ENCODE measurements around the gene DDR2.

Gene DDR2

DNA sequence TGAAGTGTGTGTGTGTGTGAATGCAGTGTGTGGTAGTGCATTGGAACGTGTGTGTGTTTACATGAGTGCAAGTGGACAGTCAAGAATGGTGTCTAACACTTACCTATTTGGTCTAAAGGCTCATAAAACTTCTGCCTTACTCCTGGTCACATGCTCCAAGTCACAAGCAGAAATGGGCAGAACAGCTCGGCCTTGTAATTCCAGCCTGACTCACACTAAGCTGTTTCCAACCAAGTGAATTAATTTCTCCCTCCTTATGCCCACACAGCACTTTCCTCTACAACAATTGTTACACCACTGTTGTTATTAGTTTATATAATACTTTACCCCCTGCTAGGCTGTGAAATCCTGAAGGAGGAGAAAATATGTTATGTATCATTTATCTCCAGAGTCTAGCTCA lies 43.8 kb downstream of the DDR2 start:
- Histone ChIP-seq H3K27ac (ENCODE audit: low read length) (no peak overlapping the region), H3K9ac (ENCODE audit: low read depth, low read length) (no peak overlapping the region), H3K27me3 (ENCODE audit: insufficient read depth, low read length) (no peaks in the 10 kb centered on the region), H3K9me3 (ENCODE audit: insufficient read depth, low read depth, low read length) (no peaks in the 10 kb centered on the region), H3K36me3 (ENCODE audit: insufficient read depth, low read depth, low read length) (no peaks in the 10 kb centered on the region), H3K4me1 (ENCODE audit: insufficient read depth, low read length) (no peaks in the 10 kb centered on the region), H3K4me3 (ENCODE audit: low read length) (no peak overlapping the region)

DNA sequence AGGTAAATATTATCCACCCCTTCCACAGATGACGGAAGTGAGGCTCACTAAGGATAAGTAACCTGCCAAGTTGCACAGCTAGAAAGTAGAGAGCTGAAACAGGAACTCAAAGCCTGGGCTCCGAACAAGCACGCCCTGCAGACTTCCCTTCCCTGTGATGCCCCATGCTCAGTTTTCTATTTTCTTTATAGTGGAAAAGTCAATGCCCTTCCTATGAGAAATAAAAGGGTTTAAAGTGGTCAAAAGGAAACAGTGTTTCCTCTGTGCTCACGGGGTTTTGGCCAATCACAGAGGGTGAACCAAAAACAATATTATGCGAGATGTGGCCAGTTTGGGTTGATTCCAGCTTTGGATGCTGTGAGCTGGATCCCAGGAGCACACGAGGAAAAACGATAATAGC lies 44.5 kb downstream of the DDR2 start:
- Histone ChIP-seq H3K4me1 (ENCODE audit: insufficient read depth, low read length) (no peaks in the 10 kb centered on the region), H3K4me3 (ENCODE audit: low read length) (no peak overlapping the region), H3K9me3 (ENCODE audit: insufficient read depth, low read depth, low read length) (no peaks in the 10 kb centered on the region), H3K27me3 (ENCODE audit: insufficient read depth, low read length) (no peaks in the 10 kb centered on the region), H3K36me3 (ENCODE audit: insufficient read depth, low read depth, low read length) (no peaks in the 10 kb centered on the region), H3K27ac (ENCODE audit: low read length) (no peak overlapping the region), H3K9ac (ENCODE audit: low read depth, low read length) (no peak overlapping the region)

DNA sequence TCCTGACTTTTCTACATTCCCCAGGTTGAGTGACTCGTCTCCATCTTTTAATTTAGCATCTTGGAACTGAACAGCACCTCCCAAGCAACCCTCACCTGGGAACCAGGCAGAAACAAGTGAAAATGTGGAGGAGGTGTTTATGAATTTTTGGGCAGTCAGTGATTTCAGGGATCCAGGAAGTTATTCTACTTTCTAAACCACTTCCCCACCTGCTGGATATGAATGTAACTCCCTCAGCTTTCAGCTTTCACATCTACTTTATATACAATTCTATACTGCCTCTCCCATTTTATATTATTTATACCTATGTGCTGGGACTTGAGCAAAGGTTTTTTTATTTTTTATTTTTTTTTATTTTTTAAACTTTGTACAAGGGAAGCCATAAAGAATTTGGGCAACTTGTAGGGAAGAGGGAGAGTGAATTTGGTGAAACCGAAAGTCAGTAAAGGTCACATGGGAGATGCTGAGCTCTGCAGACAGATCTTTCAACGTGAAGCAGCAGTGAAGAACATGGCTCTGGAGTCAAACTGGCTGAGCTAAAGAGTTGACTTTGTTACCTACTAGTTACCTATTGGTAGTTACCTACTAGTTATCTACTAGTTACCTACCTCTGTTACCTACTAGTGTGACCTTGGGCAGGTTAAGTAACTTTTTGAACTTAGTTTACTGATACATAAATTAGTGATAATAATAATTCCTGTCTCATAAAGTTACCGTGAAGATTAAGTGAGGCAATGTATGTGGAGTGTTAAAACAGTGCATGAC lies 45.5 kb downstream of the DDR2 start:
- Histone ChIP-seq H3K4me3 (ENCODE audit: low read length) (no peak overlapping the region), H3K27ac (ENCODE audit: low read length) (no peak overlapping the region), H3K9me3 (ENCODE audit: insufficient read depth, low read depth, low read length) (no peaks in the 10 kb centered on the region), H3K9ac (ENCODE audit: low read depth, low read length) (no peak overlapping the region), H3K27me3 (ENCODE audit: insufficient read depth, low read length) (no peaks in the 10 kb centered on the region), H3K36me3 (ENCODE audit: insufficient read depth, low read depth, low read length) (no peaks in the 10 kb centered on the region), H3K4me1 (ENCODE audit: insufficient read depth, low read length) (no peaks in the 10 kb centered on the region)

DNA sequence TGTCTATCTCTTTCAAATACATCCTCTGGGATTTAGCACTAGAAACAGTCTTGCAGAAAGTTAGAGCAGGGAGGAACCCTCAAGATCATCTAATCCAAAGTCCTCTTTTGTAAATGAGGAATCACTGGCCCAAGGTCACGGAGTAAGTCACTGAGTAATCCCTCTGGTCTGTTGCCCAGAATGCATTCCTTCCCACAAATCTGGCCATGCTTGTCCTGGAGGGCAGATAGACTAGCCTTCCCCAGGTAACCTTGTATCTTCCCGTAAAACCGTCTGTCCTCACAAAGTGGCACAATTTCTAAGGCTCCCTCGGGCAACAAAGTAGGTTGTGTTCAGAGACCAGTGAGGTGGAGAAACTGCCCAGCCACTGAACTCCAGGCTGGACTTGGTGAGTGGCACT lies 46.2 kb downstream of the DDR2 start:
- no peaks in the 10 kb centered on the region for H3K36me3 ChIP-seq (ENCODE audit: insufficient read depth, low read depth, low read length)
- H3K27ac ChIP-seq (ENCODE audit: low read length): no peak overlapping the region
- no peaks in the 10 kb centered on the region for H3K9me3 ChIP-seq (ENCODE audit: insufficient read depth, low read depth, low read length)
- no peaks in the 10 kb centered on the region for H3K4me1 ChIP-seq (ENCODE audit: insufficient read depth, low read length)
- H3K27me3 ChIP-seq (ENCODE audit: insufficient read depth, low read length): no peaks in the 10 kb centered on the region
- no peak overlapping the region for H3K4me3 ChIP-seq (ENCODE audit: low read length)
- no peak overlapping the region for H3K9ac ChIP-seq (ENCODE audit: low read depth, low read length)

DNA sequence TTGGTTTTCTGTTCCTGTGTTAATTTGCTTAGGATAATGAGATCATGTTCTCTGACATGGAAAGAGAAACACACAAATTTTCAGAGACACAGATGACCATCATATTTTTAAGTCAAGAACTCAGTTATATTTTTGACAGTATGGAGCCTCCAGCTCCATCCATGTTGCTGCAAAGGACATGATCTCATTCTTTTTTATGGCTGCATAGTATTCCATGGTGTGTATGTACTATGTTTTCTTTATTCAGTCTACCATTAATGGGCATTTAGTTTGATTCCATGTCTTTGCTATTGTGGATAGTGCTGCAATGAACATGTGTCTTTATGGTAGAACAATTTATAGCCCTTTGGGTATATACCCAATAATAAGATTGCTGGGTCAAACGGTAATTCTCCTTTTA lies 47.0 kb downstream of the DDR2 start:
- Histone ChIP-seq H3K9ac (ENCODE audit: low read depth, low read length) (no peak overlapping the region), H3K27ac (ENCODE audit: low read length) (no peak overlapping the region), H3K27me3 (ENCODE audit: insufficient read depth, low read length) (no peaks in the 10 kb centered on the region), H3K4me3 (ENCODE audit: low read length) (no peak overlapping the region), H3K4me1 (ENCODE audit: insufficient read depth, low read length) (no peaks in the 10 kb centered on the region), H3K36me3 (ENCODE audit: insufficient read depth, low read depth, low read length) (no peaks in the 10 kb centered on the region), H3K9me3 (ENCODE audit: insufficient read depth, low read depth, low read length) (no peaks in the 10 kb centered on the region)

DNA sequence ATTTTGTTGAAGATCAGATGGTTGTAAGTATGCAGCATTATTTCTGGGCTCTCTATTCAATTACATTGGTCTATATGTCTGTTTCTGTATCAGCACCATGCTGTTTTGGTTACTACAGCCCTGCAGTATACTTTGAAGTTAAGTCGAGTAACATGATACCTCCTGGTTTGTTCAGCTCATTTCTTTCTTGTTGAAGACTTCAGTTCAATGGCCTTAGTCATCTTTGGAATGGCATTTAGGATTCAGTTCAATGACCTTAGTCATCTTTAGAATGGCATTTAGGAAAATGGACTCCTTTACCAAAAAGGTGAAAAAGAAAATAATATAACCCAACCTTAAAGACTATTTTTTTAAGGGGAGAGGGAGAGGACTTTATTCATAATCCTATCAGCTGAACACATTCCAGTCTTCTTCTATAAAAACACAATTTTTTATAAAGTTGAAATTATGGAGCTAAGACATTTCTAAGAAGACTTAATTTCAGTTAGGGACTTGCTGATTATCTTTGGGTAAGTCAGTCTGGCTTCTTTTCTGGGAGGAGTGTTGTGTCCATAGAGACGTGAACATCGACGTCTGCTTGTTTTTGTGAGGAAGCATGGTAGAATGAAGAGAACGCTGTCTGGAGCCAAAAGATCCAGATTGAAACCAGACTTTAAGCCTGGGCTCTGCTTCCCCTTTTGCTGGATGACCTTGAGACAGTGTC lies 48.3 kb downstream of the DDR2 start:
- no peaks in the 10 kb centered on the region for H3K27me3 ChIP-seq (ENCODE audit: insufficient read depth, low read length)
- no peak overlapping the region for H3K27ac ChIP-seq (ENCODE audit: low read length)
- H3K4me3 ChIP-seq (ENCODE audit: low read length): no peak overlapping the region
- H3K9me3 ChIP-seq (ENCODE audit: insufficient read depth, low read depth, low read length): no peaks in the 10 kb centered on the region
- no peak overlapping the region for H3K9ac ChIP-seq (ENCODE audit: low read depth, low read length)
- no peaks in the 10 kb centered on the region for H3K36me3 ChIP-seq (ENCODE audit: insufficient read depth, low read depth, low read length)
- H3K4me1 ChIP-seq (ENCODE audit: insufficient read depth, low read length): no peaks in the 10 kb centered on the region

DNA sequence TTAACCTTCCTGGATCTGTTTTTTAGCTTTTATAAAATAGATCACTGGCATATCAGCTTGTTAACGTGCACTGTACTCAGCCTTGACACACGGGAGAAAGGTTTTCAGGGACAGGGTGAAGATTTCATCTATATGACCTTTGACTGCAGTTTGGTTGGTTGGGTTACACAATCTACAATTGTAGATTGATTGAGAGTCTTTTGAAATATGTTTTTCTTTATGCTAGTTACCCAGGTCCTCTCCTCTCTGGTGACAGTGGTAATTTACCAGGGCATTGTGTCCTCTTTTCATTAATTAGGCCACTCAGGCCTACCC lies 48.8 kb downstream of the DDR2 start:
- Histone ChIP-seq H3K4me1 (ENCODE audit: insufficient read depth, low read length) (no peaks in the 10 kb centered on the region), H3K4me3 (ENCODE audit: low read length) (no peak overlapping the region), H3K27me3 (ENCODE audit: insufficient read depth, low read length) (no peaks in the 10 kb centered on the region), H3K27ac (ENCODE audit: low read length) (no peak overlapping the region), H3K9ac (ENCODE audit: low read depth, low read length) (no peak overlapping the region), H3K36me3 (ENCODE audit: insufficient read depth, low read depth, low read length) (no peaks in the 10 kb centered on the region), H3K9me3 (ENCODE audit: insufficient read depth, low read depth, low read length) (no peaks in the 10 kb centered on the region)

DNA sequence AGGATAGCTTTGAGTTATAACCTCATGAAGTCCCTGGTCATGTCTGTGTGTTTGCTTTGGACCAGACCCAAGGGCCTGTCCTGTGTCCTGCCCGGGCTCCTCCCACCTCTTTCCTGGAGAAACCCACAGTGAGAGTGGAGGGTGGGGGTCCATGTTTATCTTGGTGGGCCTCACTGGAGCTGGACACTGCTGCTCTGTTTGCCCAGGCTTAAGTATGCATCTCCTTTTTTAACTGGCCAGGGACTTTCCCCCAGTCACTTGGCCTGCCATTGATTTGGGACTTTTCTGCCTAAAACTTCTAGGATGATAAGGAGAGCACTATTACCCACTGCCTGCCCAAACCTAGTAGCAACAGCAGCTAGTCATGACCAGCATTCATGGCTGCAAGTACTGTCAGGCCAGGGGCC lies 49.8 kb downstream of the DDR2 start:
- no peak overlapping the region for H3K9ac ChIP-seq (ENCODE audit: low read depth, low read length)
- no peaks in the 10 kb centered on the region for H3K9me3 ChIP-seq (ENCODE audit: insufficient read depth, low read depth, low read length)
- no peaks in the 10 kb centered on the region for H3K4me1 ChIP-seq (ENCODE audit: insufficient read depth, low read length)
- H3K4me3 ChIP-seq (ENCODE audit: low read length): no peak overlapping the region
- H3K36me3 ChIP-seq (ENCODE audit: insufficient read depth, low read depth, low read length): no peaks in the 10 kb centered on the region
- no peaks in the 10 kb centered on the region for H3K27me3 ChIP-seq (ENCODE audit: insufficient read depth, low read length)
- no peak overlapping the region for H3K27ac ChIP-seq (ENCODE audit: low read length)

DNA sequence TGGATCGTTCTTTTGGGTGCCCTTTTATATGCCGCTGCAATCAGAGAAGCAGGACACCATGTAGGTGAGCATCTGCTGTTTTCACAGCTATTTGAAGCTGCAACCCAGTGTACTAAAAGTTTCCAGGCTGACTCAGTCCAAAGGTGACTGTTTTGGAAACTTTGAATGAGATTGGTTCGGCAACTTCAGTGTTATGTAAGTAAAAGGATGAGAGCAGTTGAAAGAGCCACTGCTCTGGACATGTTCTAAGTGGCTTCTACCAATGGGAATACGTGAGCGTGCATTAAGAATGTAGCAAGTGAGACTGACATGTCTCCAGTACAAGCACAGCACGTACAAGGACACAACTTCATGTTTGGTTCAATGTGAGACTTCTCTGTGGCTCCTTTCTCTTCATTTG lies 55.6 kb downstream of the DDR2 start:
- H3K4me3 ChIP-seq (ENCODE audit: low read length): no peak overlapping the region
- no peak overlapping the region for H3K27ac ChIP-seq (ENCODE audit: low read length)

DNA sequence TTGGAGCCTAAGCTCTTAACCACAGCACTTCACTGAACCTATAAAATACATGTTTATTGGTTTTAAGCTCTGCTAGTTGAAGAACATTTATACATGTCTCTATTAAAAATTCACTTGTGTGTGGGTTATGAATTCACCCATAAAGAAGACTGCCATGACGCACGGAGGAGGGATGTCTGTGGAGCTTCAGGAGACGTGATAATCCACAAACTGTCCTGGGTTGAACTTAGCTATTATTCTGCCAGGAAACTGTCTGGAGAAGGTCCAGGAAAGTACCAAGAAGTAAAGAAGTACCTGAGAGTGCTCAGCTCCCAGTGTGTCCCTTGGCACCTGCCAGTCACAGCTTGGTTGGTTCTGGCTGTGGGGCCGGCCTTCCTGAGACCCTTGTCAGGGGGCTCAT lies 56.3 kb downstream of the DDR2 start:
- Histone ChIP-seq H3K36me3 (ENCODE audit: insufficient read depth, low read depth, low read length) (no peaks in the 10 kb centered on the region), H3K27me3 (ENCODE audit: insufficient read depth, low read length) (no peaks in the 10 kb centered on the region), H3K4me3 (ENCODE audit: low read length) (no peak overlapping the region), H3K27ac (ENCODE audit: low read length) (no peak overlapping the region), H3K9ac (ENCODE audit: low read depth, low read length) (no peak overlapping the region), H3K9me3 (ENCODE audit: insufficient read depth, low read depth, low read length) (no peaks in the 10 kb centered on the region), H3K4me1 (ENCODE audit: insufficient read depth, low read length) (peaks cover 14% of the 10 kb centered on the region)

More for the DNA sequence above, 55.6 kb downstream of the DDR2 start:
- Histone ChIP-seq H3K9me3 (ENCODE audit: insufficient read depth, low read depth, low read length) (no peaks in the 10 kb centered on the region), H3K36me3 (ENCODE audit: insufficient read depth, low read depth, low read length) (no peaks in the 10 kb centered on the region), H3K27me3 (ENCODE audit: insufficient read depth, low read length) (no peaks in the 10 kb centered on the region), H3K4me1 (ENCODE audit: insufficient read depth, low read length) (peaks cover 14% of the 10 kb centered on the region), H3K9ac (ENCODE audit: low read depth, low read length) (no peak overlapping the region)

DNA sequence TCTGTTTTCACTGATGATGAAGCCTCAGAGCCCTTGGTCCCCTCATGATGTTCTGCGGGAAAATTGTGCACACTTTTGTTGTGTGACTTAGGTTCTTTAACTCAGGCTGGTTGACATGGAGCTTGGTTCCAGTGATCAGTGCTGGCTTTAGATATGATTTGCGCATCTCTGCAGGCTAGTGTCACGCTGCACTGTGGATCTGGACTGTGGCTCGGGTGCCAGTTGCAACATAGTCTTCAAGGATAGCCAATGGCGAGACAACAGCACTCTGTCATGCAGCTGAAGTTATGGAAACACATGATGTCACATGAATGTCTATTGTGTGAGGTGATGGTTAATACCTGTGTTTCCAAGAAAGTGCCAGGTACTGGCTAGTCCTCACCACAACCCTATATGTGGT lies 56.7 kb downstream of the DDR2 start:
- Histone ChIP-seq H3K36me3 (ENCODE audit: insufficient read depth, low read depth, low read length) (no peaks in the 10 kb centered on the region), H3K9ac (ENCODE audit: low read depth, low read length) (no peak overlapping the region), H3K4me3 (ENCODE audit: low read length) (no peak overlapping the region), H3K27me3 (ENCODE audit: insufficient read depth, low read length) (no peaks in the 10 kb centered on the region), H3K9me3 (ENCODE audit: insufficient read depth, low read depth, low read length) (no peaks in the 10 kb centered on the region), H3K27ac (ENCODE audit: low read length) (no peak overlapping the region), H3K4me1 (ENCODE audit: insufficient read depth, low read length) (peaks cover 14% of the 10 kb centered on the region)
